GM12873 (cell line): ENCODE results near the gene RUFY2.

Experiments used
- CTCF ChIP-seq: IDR thresholded peaks from 2 replicates; pipeline ENCODE4 v1.5.1; 2012; ENCODE audit warnings: low read depth, mild to moderate bottlenecking, moderate library complexity, low read length, control low read depth; ENCODE audit not compliant: insufficient read depth; ENCODE audit errors: missing control alignments

RUFY2 gene

GRCh38 chr10:68364101-68364886 is 42.8 kb downstream of the RUFY2 start:
- TF ChIP-seq CTCF, result no peak

DNA sequence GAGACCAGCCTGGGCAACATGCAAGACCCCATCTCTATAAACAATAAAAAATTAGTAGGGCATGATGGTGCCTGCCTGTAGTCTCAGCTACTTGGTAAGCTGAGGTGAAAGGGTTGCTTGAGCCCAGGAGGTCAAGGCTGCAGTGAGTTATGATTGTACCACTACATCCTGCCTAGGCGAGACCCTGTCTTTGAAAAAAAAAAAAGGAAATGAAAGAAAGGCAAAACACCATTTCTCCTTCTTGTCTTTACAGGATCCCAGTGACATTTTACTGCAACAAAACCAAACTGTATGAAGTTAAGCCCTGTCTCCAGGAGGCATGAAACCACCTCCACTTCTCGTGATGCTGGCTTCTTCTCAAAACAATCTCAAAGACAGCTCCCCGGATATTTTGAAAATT is 44.5 kb downstream of the RUFY2 start:
- TF ChIP-seq CTCF, result no peak

DNA sequence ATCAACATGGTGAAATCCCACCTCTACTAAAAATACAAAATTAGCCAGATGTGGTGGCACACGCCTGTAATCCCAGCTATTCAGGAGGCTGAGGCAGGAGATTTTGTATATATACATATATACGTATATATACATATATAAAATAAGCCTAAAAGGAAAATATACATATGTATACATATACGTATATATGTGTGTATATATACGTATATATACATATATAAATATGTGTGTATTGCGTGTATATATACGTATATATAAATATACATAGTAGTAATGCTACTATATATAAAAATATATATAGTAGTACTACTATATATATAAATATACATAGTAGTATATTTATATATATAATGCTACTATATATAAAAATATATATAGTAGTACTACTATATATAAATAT is 47.9 kb downstream of the RUFY2 start:
- TF ChIP-seq CTCF, result no peak

- TF ChIP-seq CTCF, result no peak
Observed at GRCh38 chr10:68353537-68353936, 53.5 kb downstream of the RUFY2 start.

GRCh38 chr10:68348265-68348741 is 58.8 kb downstream of the RUFY2 start:
- peak; percentile 94 for TF ChIP-seq CTCF

GRCh38 chr10:68346774-68347173 is 60.3 kb downstream of the RUFY2 start:
- no peak for TF ChIP-seq CTCF

GRCh38 chr10:68345621-68346020 is 61.5 kb downstream of the RUFY2 start:
- TF ChIP-seq CTCF, result no peak
